LoVo (cell line): ENCODE data around the gene TAMALIN.

ENCODE experiments used
- DNase-seq: peaks from one replicate; pipeline ENCODE4 v3.0.0-alpha.2; 2016; ENCODE audit warnings: low spot score

The TAMALIN gene

GRCh38 chr12:52055731-52056711, 49.3 kb downstream of the TAMALIN start:
- no peak for DNase-seq

- no peak for DNase-seq
These were observed 50.3 kb downstream of the TAMALIN start for GRCh38 chr12:52056801-52057637.

- no peak for DNase-seq
These were observed 51.2 kb downstream of the TAMALIN start for GRCh38 chr12:52057638-52058576.

GRCh38 chr12:52058631-52059361, 52.0 kb downstream of the TAMALIN start:
- DNase-seq, result no peak

- no peak for DNase-seq
These were observed 53.1 kb downstream of the TAMALIN start for GRCh38 chr12:52059582-52060497.

GRCh38 chr12:52060498-52061177, 53.9 kb downstream of the TAMALIN start:
- DNase-seq, result no peak

GRCh38 chr12:52061470-52062166, 54.9 kb downstream of the TAMALIN start:
- no peak for DNase-seq

- no peak for DNase-seq
These were observed 55.7 kb downstream of the TAMALIN start for GRCh38 chr12:52062167-52063081.

- no peak for DNase-seq
These were observed 56.6 kb downstream of the TAMALIN start for GRCh38 chr12:52063082-52063924.

GRCh38 chr12:52063981-52064649, 57.4 kb downstream of the TAMALIN start:
- no peak for DNase-seq
